ENCODE measurements around the gene ERCC4. TPM values are rescaled to one million over a fixed set of nuclear protein-coding genes. Genes with fewer than 3 reads are reported as not detected.
"Not testable (repeated sequence)": the region's sequence is repeated elsewhere in the genome, so short reads cannot be mapped to it uniquely, and the experiment has no call there.

The ERCC4 gene
- total and polyA plus RNA-seq, 2 experiments from 2014 or later: 7.5 to 20.1 TPM

DNA sequence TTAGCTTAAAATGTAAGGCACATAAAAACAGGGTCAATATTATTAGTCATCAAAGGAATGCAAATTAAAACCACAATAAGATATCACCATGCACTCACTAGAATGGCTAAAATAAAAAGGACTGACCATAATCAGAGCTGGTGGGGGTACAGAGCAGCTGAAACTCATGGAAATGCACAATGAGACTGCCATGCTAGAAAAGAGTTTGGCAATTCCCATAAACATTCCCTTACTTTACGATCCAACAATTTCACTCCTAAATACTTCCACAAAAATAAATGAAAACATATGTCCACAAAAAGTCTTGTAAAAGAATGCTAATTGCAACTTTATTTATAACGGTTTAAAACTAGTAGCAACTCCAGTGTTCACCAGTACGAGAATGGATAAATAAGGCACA is 36.1 kb upstream of the ERCC4 start:
- H3K27ac ChIP-seq: no peak overlapping the region
- H3K4me2 ChIP-seq (ENCODE audit: unreplicated experiment): no peak overlapping the region
- no peaks in the 10 kb centered on the region for H3K79me2 ChIP-seq (ENCODE audit: insufficient read depth)
- no peak overlapping the region for H3K9ac ChIP-seq
- TF ChIP-seq EZH2phosphoT487 (IDR thresholded peaks at IDR 0.05; ENCODE audit: insufficient read depth, low read depth) (no peak), EZH2 (IDR thresholded peaks at IDR 0.05; ENCODE audit: insufficient read depth, poor library complexity, severe bottlenecking) (no peak)
- WGBS, 2 experiments (ENCODE audit: low coverage in 1 of 2, low lambda C conversion rate in 2 of 2, missing lambda C conversion rate in 2 of 2): 1 to 2% methylated on average over 3 of the region's 3 CpGs
- H3K4me1 ChIP-seq (ENCODE audit: insufficient read depth): no peaks in the 10 kb centered on the region
- no peak overlapping the region for H3K4me3 ChIP-seq
- no peaks in the 10 kb centered on the region for H3K9me3 ChIP-seq (ENCODE audit: low read depth)
- H4K20me1 ChIP-seq (ENCODE audit: insufficient read depth): no peaks in the 10 kb centered on the region
- DNase-seq: no peak
- in situ Hi-C loops (cut with MboI): no loop called here
- H3K36me3 ChIP-seq (ENCODE audit: low read depth): no peaks in the 10 kb centered on the region
- no peaks in the 10 kb centered on the region for H3F3A ChIP-seq (ENCODE audit: insufficient read depth)
- H3K9me2 ChIP-seq (ENCODE audit: insufficient read depth): no peaks in the 10 kb centered on the region
- H3K27me3 ChIP-seq (replicated peaks; ENCODE audit: insufficient read depth): no peaks in the 10 kb centered on the region
- no peak overlapping the region for H2AFZ ChIP-seq

- in situ Hi-C loops (cut with MboI): no loop called here
- no peak overlapping the region for H3K4me2 ChIP-seq (ENCODE audit: unreplicated experiment)
- no peaks in the 10 kb centered on the region for H3K79me2 ChIP-seq (ENCODE audit: insufficient read depth)
- H3K4me3 ChIP-seq: no peak overlapping the region
- H3K9me3 ChIP-seq (ENCODE audit: low read depth): no peaks in the 10 kb centered on the region
- no peaks in the 10 kb centered on the region for H3K9me2 ChIP-seq (ENCODE audit: insufficient read depth)
- WGBS, 2 experiments (ENCODE audit: low coverage in 1 of 2, low lambda C conversion rate in 2 of 2, missing lambda C conversion rate in 2 of 2): 48 to 50% methylated on average over 6 of the region's 6 CpGs
- no peak overlapping the region for H2AFZ ChIP-seq
- H3K27me3 ChIP-seq (replicated peaks; ENCODE audit: insufficient read depth): no peaks in the 10 kb centered on the region
- H4K20me1 ChIP-seq (ENCODE audit: insufficient read depth): no peaks in the 10 kb centered on the region
- DNase-seq: no peak
- H3F3A ChIP-seq (ENCODE audit: insufficient read depth): no peaks in the 10 kb centered on the region
- H3K36me3 ChIP-seq (ENCODE audit: low read depth): no peaks in the 10 kb centered on the region
- no peak overlapping the region for H3K27ac ChIP-seq
- H3K9ac ChIP-seq: no peak overlapping the region
- no peaks in the 10 kb centered on the region for H3K4me1 ChIP-seq (ENCODE audit: insufficient read depth)
- TF ChIP-seq EZH2phosphoT487 (IDR thresholded peaks at IDR 0.05; ENCODE audit: insufficient read depth, low read depth): no peak
- TF ChIP-seq EZH2 (IDR thresholded peaks at IDR 0.05; ENCODE audit: insufficient read depth, poor library complexity, severe bottlenecking): no peak
These were observed 34.3 kb upstream of the ERCC4 start for GRCh38 chr16:13885700-13886099.

GRCh38 chr16:13886608-13887007 is 33.3 kb upstream of the ERCC4 start:
- H4K20me1 ChIP-seq (ENCODE audit: insufficient read depth): no peaks in the 10 kb centered on the region
- TF ChIP-seq EZH2 (IDR thresholded peaks at IDR 0.05; ENCODE audit: insufficient read depth, poor library complexity, severe bottlenecking) (no peak), EZH2phosphoT487 (IDR thresholded peaks at IDR 0.05; ENCODE audit: insufficient read depth, low read depth) (no peak)
- no peak overlapping the region for H3K27ac ChIP-seq
- in situ Hi-C loops (cut with MboI): no loop called here
- WGBS, 2 experiments (ENCODE audit: low coverage in 1 of 2, low lambda C conversion rate in 2 of 2, missing lambda C conversion rate in 2 of 2): 46 to 50% methylated on average over 5 of the region's 5 CpGs
- H3K9ac ChIP-seq: no peak overlapping the region
- no peaks in the 10 kb centered on the region for H3K9me3 ChIP-seq (ENCODE audit: low read depth)
- no peaks in the 10 kb centered on the region for H3K9me2 ChIP-seq (ENCODE audit: insufficient read depth)
- no peaks in the 10 kb centered on the region for H3K36me3 ChIP-seq (ENCODE audit: low read depth)
- H3F3A ChIP-seq (ENCODE audit: insufficient read depth): no peaks in the 10 kb centered on the region
- no peaks in the 10 kb centered on the region for H3K4me1 ChIP-seq (ENCODE audit: insufficient read depth)
- no peaks in the 10 kb centered on the region for H3K27me3 ChIP-seq (replicated peaks; ENCODE audit: insufficient read depth)
- H3K79me2 ChIP-seq (ENCODE audit: insufficient read depth): no peaks in the 10 kb centered on the region
- H3K4me2 ChIP-seq (ENCODE audit: unreplicated experiment): no peak overlapping the region
- no peak overlapping the region for H3K4me3 ChIP-seq
- no peak for DNase-seq
- H2AFZ ChIP-seq: no peak overlapping the region

DNA sequence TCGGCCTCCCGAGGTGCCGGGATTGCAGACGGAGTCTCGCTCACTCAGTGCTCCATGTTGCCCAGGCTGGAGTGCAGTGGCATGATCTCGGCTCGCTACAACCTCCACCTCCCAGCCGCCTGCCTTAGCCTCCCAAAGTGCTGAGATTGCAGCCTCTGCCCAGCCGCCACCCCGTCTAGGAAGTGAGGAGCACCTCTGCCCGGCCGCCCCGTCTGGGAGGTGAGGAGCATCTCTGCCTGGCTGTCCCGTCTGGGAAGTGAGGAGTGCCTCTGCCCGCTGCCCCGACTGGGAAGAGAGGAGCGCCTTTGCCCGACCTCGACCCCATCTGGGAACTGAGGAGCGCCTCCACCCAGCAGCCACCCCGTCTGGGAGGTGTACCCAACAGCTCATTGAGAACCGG is 30.6 kb upstream of the ERCC4 start:
- H3K79me2 ChIP-seq (ENCODE audit: insufficient read depth); H3K27ac ChIP-seq; DNase-seq; H2AFZ ChIP-seq; H3K9me2 ChIP-seq (ENCODE audit: insufficient read depth); H4K20me1 ChIP-seq (ENCODE audit: insufficient read depth); H3K9me3 ChIP-seq (ENCODE audit: low read depth); H3K4me1 ChIP-seq (ENCODE audit: insufficient read depth); H3K4me2 ChIP-seq (ENCODE audit: unreplicated experiment); H3K36me3 ChIP-seq (ENCODE audit: low read depth); H3F3A ChIP-seq (ENCODE audit: insufficient read depth); in situ Hi-C loops (cut with MboI); H3K9ac ChIP-seq; H3K4me3 ChIP-seq; H3K27me3 ChIP-seq (replicated peaks; ENCODE audit: insufficient read depth): not testable (repeated sequence)
- WGBS, 2 experiments (ENCODE audit: low coverage in 1 of 2, low lambda C conversion rate in 2 of 2, missing lambda C conversion rate in 2 of 2): 61 to 69% methylated on average over 19 to 22 of the region's 22 CpGs

GRCh38 chr16:13892301-13892700 is 27.7 kb upstream of the ERCC4 start:
- TF ChIP-seq EZH2 (IDR thresholded peaks at IDR 0.05; ENCODE audit: insufficient read depth, poor library complexity, severe bottlenecking): no peak
- TF ChIP-seq EZH2phosphoT487 (IDR thresholded peaks at IDR 0.05; ENCODE audit: insufficient read depth, low read depth): no peak
- Histone ChIP-seq H3K79me2 (ENCODE audit: insufficient read depth) (no peaks in the 10 kb centered on the region), H3K36me3 (ENCODE audit: low read depth) (no peaks in the 10 kb centered on the region), H3K9me2 (ENCODE audit: insufficient read depth) (no peaks in the 10 kb centered on the region), H3F3A (ENCODE audit: insufficient read depth) (no peaks in the 10 kb centered on the region), H3K9me3 (ENCODE audit: low read depth) (no peaks in the 10 kb centered on the region), H2AFZ (no peak overlapping the region), H3K9ac (no peak overlapping the region), H3K27me3 (replicated peaks; ENCODE audit: insufficient read depth) (0 out of 2 replicates have a peak, but pooled peaks cover 4% of the 10 kb centered on the region), H3K27ac (no peak overlapping the region), H4K20me1 (ENCODE audit: insufficient read depth) (no peaks in the 10 kb centered on the region), H3K4me1 (ENCODE audit: insufficient read depth) (no peaks in the 10 kb centered on the region), H3K4me3 (no peak overlapping the region), H3K4me2 (ENCODE audit: unreplicated experiment) (no peak overlapping the region)
- no peak for DNase-seq
- 18 to 22% methylated on average over 4 of the region's 4 CpGs for WGBS, 2 experiments (ENCODE audit: low coverage in 1 of 2, low lambda C conversion rate in 2 of 2, missing lambda C conversion rate in 2 of 2)
- in situ Hi-C loops (cut with MboI): no loop called here
